Smooth muscle cell (in vitro differentiated cells): ENCODE measurements around the gene TSHZ3. TPM values are rescaled to one million over a fixed set of nuclear protein-coding genes. Genes with fewer than 3 reads are reported as not detected.
A peak's percentile ranks its signal among the peaks of the same experiment; 100 is the strongest.

Experiments
- DNase-seq: peaks from one replicate; lab custom pipeline; 2025; ENCODE audit not compliant: unreplicated experiment; lab: John Stamatoyannopoulos, UW
- H2AFZ ChIP-seq: fragments of 200-600 bp; sonication (generic); 2 replicates; pipeline ENCODE4 v1.6.0; 2016; ENCODE audit warnings: antibody characterized with exemption, low read depth, mild to moderate bottlenecking
- H3F3A ChIP-seq: fragments of 200-600 bp; sonication (generic); 2 replicates; pipeline ENCODE4 v1.6.0; 2017; ENCODE audit warnings: antibody characterized with exemption, low read depth
- H3K27ac ChIP-seq: fragments of 200-600 bp; sonication (generic); 2 replicates; pipeline ENCODE4 v1.5.1; 2016; ENCODE audit warnings: low read depth, mild to moderate bottlenecking
- H3K27me3 ChIP-seq: fragments of 200-600 bp; sonication (generic); 2 replicates; pipeline ENCODE4 v1.6.1; 2016; ENCODE audit warnings: low read depth, mild to moderate bottlenecking
- H3K36me3 ChIP-seq: fragments of 200-600 bp; sonication (generic); 2 replicates; pipeline ENCODE4 v1.5.1; 2016; ENCODE audit warnings: low read depth
- H3K4me1 ChIP-seq: fragments of 200-600 bp; sonication (generic); 2 replicates; pipeline ENCODE4 v1.5.1; 2016; ENCODE audit warnings: low read depth
- H3K4me2 ChIP-seq: fragments of 200-600 bp; sonication (generic); 2 replicates; pipeline ENCODE4 v1.6.0; 2016; ENCODE audit warnings: mild to moderate bottlenecking
- H3K4me3 ChIP-seq: fragments of 200-600 bp; sonication (generic); 2 replicates; pipeline ENCODE4 v1.5.1; 2016; ENCODE audit warnings: mild to moderate bottlenecking
- H3K79me2 ChIP-seq: fragments of 200-600 bp; sonication (generic); 2 replicates; pipeline ENCODE4 v1.6.0; 2016; ENCODE audit warnings: low read depth, mild to moderate bottlenecking
- H3K9ac ChIP-seq: fragments of 200-600 bp; sonication (generic); 2 replicates; pipeline ENCODE4 v1.6.0; 2016; ENCODE audit warnings: low read depth
- H3K9me3 ChIP-seq: fragments of 200-600 bp; sonication (generic); replicated peaks from 2 replicates; pipeline ENCODE4 v1.5.1; 2016; ENCODE audit warnings: low read depth
- H4K20me1 ChIP-seq: fragments of 200-600 bp; sonication (generic); 2 replicates; pipeline ENCODE4 v1.6.0; 2016; ENCODE audit warnings: low read depth
- WGBS: methylation state at CpG from one replicate; pipeline ENCODE4 v1.1.7; 2016; ENCODE audit warnings: low lambda C conversion rate; 5-methylcytosine and 5-hydroxymethylcytosine counted together
- polyA plus RNA-seq: library from polyadenylated mRNA; unstranded; fragments of >200 nt; fragmentation: Nextera tagmentation; extraction: Ambion mirVana; gene quantifications from 2 replicates; pipeline ENCODE4 v1.2.1, GENCODE V29; 2016
- total RNA-seq: library from RNA; depleted of rRNA; stranded (reverse); fragments of >200 nt; gene quantifications from 2 replicates; pipeline ENCODE4 v1.2.3, GENCODE V29; 2014
- TF ChIP-seq, protein P1 (sequence below): fragments of 200-600 bp; sonication (generic); IDR thresholded peaks from 2 replicates; pipeline ENCODE4 v1.5.1; 2017; ENCODE audit warnings: borderline replicate concordance, mild to moderate bottlenecking, antibody characterized with exemption; ENCODE audit not compliant: insufficient read depth, poor library complexity, severe bottlenecking

Gene TSHZ3
- total and polyA plus RNA-seq, 2 experiments from 2014 or later, result 21.8 to 23.7 TPM

DNA sequence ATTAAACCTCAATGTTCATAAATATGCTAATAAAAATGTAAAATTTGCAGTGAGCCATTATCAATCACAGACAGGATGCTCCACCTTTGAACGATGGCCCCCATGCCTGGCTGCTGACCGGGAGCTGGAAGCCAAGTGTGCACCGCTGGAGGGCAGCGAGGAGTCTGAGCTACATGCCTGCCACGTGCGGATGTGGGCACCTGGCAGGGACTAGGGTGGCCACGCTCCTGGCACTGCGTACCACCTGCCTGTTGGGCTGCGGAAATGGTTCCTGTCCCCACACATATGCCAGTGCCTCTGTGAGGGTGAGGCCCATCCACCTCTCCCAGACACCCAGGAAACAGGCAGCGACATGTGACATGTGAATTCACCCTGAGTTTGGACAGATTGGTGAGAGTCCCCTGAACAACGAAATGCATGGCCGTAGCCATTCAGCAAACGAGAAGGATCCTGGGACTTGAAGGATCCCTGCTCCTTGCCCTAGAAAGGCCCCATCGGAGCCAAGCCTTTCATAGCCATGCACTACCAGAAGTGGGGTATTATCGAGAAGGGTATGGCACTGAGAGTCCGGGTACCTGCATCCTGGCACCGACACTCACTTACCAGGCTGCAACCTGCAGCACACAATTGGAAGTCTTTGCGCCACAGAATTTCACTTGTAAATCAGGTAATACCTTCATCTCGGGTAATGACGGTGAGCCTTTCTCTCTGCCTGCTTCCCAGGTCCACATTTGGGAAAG lies 35.8 kb downstream of the TSHZ3 start:
- Histone ChIP-seq H3K4me1 (peaks cover 44% of the 10 kb centered on the region), H3K79me2 (peaks cover 100% of the 10 kb centered on the region), H3K36me3 (no peaks in the 10 kb centered on the region), H3K27ac (peak overlapping the region; percentile 77), H2AFZ (no peak overlapping the region), H3K27me3 (no peaks in the 10 kb centered on the region), H3F3A (no peaks in the 10 kb centered on the region), H3K4me2 (no peak overlapping the region), H4K20me1 (peaks cover 99% of the 10 kb centered on the region), H3K4me3 (no peak overlapping the region), H3K9me3 (no peaks in the 10 kb centered on the region), H3K9ac (no peak overlapping the region)
- no peak for DNase-seq
- 95% methylated on average over 20 of the region's 20 CpGs for WGBS
- TF ChIP-seq, protein P1, sequence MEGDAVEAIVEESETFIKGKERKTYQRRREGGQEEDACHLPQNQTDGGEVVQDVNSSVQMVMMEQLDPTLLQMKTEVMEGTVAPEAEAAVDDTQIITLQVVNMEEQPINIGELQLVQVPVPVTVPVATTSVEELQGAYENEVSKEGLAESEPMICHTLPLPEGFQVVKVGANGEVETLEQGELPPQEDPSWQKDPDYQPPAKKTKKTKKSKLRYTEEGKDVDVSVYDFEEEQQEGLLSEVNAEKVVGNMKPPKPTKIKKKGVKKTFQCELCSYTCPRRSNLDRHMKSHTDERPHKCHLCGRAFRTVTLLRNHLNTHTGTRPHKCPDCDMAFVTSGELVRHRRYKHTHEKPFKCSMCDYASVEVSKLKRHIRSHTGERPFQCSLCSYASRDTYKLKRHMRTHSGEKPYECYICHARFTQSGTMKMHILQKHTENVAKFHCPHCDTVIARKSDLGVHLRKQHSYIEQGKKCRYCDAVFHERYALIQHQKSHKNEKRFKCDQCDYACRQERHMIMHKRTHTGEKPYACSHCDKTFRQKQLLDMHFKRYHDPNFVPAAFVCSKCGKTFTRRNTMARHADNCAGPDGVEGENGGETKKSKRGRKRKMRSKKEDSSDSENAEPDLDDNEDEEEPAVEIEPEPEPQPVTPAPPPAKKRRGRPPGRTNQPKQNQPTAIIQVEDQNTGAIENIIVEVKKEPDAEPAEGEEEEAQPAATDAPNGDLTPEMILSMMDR, result no peak

DNA sequence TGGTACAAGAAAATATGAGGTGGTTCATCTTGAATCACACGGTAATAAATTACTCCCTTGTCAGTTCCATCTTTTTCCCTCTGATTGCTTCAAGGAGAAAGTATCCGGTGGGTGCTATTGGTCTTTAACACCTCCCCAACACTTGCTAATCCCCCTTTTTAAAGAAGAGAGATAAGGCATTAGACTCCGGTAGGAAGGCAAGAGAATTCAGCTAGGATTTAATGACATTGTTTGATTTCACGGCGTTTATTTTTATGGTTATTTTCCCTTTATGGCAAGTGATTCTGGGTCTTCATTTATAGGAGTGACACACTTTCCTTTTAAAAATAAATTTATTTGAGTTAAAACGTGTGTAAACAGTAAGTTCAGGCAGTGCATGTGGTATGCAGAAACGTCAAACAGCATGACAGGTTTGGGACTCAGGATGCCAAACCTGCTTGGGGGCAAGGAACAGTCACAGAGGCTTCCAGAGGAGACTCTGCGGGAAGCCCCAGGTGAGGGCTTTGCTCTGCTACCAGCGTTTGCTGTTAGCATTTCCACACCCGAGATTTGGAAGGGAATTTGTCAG lies 36.5 kb downstream of the TSHZ3 start:
- Histone ChIP-seq H3K27me3 (no peaks in the 10 kb centered on the region), H2AFZ (no peak overlapping the region), H3K27ac (peak overlapping the region; percentile 77), H3K79me2 (peaks cover 100% of the 10 kb centered on the region), H3K9ac (peak overlapping the region; percentile 46), H3F3A (no peaks in the 10 kb centered on the region), H4K20me1 (peaks cover 99% of the 10 kb centered on the region), H3K4me1 (peaks cover 38% of the 10 kb centered on the region), H3K9me3 (no peaks in the 10 kb centered on the region), H3K4me3 (no peak overlapping the region), H3K4me2 (peak overlapping the region; percentile 32), H3K36me3 (no peaks in the 10 kb centered on the region)
- no peak for DNase-seq
- TF ChIP-seq, protein P1, result no peak
- WGBS, result 58% methylated on average over 10 of the region's 10 CpGs

- Histone ChIP-seq H3K4me3 (no peak overlapping the region), H4K20me1 (peaks cover 99% of the 10 kb centered on the region), H2AFZ (no peak overlapping the region), H3K4me1 (peaks cover 32% of the 10 kb centered on the region), H3K4me2 (peak overlapping the region; percentile 32), H3K27ac (peak overlapping the region; percentile 77), H3F3A (no peaks in the 10 kb centered on the region), H3K27me3 (no peaks in the 10 kb centered on the region), H3K79me2 (peaks cover 100% of the 10 kb centered on the region), H3K9ac (peak overlapping the region; percentile 46), H3K36me3 (no peaks in the 10 kb centered on the region), H3K9me3 (no peaks in the 10 kb centered on the region)
- no peak for DNase-seq
- WGBS, result 53% methylated on average over 7 of the region's 7 CpGs
- TF ChIP-seq, protein P1, result no peak
These were observed 37.1 kb downstream of the TSHZ3 start for GRCh38 chr19:31312009-31312676.
